HG03039 (cell line): ENCODE measurements around the gene CXCR6.

Experiments used
- ATAC-seq: cut with Tn5 transposase; IDR thresholded peaks from one replicate; pipeline ENCODE4 v1.9.1; 2021; ENCODE audit warnings: mild to moderate bottlenecking, moderate library complexity; ENCODE audit not compliant: unreplicated experiment

Gene CXCR6

DNA sequence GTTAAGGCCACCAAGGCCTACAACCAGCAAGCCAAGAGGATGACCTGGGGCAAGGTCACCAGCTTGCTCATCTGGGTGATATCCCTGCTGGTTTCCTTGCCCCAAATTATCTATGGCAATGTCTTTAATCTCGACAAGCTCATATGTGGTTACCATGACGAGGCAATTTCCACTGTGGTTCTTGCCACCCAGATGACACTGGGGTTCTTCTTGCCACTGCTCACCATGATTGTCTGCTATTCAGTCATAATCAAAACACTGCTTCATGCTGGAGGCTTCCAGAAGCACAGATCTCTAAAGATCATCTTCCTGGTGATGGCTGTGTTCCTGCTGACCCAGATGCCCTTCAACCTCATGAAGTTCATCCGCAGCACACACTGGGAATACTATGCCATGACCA lies 3.6 kb downstream of the CXCR6 start:
- no peak for ATAC-seq

DNA sequence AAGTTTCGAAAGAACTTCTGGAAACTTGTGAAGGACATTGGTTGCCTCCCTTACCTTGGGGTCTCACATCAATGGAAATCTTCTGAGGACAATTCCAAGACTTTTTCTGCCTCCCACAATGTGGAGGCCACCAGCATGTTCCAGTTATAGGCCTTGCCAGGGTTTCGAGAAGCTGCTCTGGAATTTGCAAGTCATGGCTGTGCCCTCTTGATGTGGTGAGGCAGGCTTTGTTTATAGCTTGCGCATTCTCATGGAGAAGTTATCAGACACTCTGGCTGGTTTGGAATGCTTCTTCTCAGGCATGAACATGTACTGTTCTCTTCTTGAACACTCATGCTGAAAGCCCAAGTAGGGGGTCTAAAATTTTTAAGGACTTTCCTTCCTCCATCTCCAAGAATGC lies 4.1 kb downstream of the CXCR6 start:
- no peak for ATAC-seq

- no peak for ATAC-seq
These were observed 5.1 kb downstream of the CXCR6 start for GRCh38 chr3:45948311-45948781.

DNA sequence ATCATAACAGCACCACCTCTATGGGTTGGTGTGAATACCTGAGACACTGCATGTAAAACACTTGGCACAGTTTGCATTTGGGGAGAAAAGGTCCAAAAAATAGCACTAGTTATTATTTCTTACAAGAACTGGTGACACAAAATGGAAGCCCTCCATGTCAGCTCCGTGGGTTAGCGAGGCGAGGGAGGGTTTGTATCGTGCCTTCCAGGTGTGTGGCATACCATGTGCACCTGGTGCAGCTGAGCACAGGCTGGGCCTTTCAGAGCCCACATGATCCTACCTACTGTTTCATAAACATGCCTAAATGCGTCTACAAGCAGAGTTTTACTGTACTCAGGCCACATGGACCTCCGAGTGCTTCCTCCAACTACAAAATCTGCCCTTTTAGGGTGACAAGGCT lies 5.6 kb downstream of the CXCR6 start:
- no peak for ATAC-seq

DNA sequence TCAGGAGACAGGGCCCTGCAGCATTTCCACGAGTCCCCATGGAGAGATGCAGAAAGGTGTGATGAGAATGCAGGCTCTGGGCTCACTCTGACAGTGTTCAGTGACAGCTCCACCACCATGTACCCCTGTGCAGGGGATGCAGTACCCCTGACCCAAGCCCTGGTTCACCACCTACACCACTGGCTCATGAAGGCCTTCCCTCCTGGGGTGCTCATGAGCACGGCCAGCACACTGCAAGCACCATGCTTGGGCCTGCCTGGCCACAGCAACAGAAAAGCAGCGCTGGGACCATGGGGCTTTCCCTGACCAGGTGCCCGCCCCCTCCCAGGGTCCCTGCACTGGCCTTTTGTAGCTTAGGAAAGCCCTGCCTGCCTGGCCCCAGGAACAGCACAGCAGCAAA lies 6.2 kb downstream of the CXCR6 start:
- no peak for ATAC-seq

GRCh38 chr3:45950131-45950530 lies 6.9 kb downstream of the CXCR6 start:
- no peak for ATAC-seq

DNA sequence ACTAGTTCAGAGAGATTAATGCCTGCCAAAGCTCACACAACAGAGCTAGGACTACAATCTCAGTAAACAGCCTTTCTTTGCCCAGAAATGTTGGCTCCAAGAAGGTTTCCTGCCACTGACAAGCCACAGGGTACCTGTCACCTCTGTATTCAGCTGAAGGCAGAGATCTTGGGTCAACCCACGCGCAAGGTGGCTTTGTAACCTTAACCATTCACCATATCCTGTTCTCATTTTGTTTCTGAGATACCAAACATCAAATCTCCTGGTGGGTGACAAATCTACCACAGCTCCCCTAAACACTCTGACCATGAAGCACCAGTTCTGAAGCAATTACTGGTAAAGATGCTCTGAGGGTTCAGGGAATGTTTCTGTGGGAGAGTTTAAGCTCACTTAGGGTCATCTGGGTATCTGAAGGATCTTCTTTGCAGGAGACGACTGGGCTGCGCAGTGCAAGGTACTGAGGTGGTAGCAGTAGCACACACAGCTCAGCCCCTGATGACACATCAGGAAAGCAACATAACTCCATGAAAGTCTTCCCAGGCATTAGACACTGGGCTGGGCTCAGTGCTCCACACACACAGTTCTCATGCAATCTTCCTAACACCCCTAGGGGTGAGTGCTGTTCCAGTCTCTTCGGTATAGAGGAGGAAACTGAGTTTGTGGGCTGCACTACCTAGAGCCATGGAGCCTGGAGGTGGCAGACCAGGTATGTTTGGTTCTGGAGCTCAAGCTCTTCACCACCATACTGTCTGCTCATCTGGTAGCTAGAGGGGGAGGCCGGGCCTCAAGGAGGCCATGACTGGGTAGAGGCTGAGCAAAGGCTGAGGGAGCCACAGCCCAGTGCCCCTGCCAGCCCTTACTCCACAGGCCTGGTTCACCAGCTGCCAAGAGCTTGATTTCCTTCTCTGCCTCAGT lies 7.7 kb downstream of the CXCR6 start:
- no peak for ATAC-seq

DNA sequence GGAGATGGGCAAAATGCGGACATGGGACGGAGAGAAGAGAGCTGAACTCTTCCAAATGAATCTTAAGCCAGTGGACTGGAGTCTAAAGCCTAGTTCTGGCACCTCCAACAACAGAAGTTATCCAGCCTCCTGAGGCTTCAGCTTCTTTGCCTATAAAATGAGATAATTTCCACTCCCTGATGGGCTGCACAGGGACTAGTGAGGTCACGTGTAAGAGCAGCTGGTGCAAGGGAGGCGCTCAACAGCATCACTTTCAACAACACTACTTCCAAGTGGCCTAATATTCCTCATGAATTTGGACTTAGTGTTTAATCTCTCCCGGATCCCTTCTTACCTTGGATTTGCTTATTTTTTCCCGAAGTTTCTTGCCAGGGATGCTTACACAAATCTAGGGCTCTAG lies 8.7 kb downstream of the CXCR6 start:
- ATAC-seq: no peak

DNA sequence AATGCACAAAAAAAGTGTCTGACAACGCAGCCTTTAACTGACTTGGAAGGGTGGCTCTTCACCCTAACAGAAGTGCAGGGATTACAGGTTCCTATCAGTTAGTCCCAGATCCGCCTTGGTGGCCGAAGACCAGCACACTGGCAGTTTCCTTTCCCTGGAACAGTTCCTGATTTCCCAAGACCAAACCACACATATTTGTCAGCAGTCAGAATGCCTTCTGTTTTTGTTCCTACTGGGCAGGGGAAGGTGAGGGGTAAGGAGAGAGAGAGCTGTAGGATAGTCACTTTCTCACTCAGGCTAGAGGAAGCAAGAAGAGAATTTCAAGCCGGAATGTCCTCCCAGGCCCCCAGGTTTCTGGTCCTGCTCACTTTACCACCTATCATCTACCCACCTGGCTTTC lies 9.2 kb downstream of the CXCR6 start:
- ATAC-seq: no peak

GRCh38 chr3:45953536-45953935 lies 10.3 kb downstream of the CXCR6 start:
- ATAC-seq: no peak

DNA sequence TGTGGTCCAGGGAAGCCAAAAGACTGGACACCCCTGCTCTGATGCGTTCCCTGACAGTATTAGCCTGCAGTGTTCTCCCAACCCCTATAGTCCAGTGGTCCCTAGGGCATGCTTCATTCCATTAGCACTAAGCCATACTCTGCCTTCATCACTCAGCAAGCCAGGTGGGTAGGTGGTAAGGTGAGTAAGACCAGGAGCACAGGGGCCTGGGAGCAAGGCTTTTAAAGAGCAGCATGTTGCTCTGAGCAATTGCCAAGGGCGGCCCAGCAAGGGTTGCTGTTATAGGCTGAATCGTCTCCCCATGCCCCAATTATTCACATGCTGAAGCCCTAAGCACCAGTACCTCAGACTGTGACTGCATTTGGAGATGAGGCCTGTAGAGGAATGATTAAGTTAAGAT lies 11.0 kb downstream of the CXCR6 start:
- no peak for ATAC-seq

- no peak for ATAC-seq
These were observed 11.9 kb downstream of the CXCR6 start for GRCh38 chr3:45955017-45955647.

- ATAC-seq: no peak
These were observed 12.4 kb downstream of the CXCR6 start for GRCh38 chr3:45955706-45956105.

GRCh38 chr3:45957586-45957985 lies 14.3 kb downstream of the CXCR6 start:
- no peak for ATAC-seq

DNA sequence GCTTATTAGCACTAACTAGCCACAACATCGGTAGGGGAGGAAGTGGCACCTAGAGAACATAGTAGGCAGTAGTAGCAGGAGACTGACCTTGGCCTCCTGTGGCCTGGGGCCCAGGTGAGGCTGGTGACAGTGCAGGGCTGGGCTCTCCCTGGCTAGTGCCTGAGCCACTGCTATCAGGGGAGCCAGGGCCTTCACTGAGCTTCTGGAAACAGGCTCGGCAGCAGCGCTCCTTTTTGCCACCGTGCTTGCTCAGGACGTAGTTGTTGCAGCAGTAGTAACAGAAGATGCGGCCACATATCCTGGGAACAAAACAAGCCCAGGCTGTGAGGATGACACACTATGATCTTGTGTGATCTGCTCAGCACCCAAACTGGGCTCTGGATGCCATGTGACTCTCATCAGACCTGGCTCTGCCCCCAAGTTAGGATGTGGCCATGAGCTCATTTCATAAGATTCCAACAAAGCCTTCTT lies 15.1 kb downstream of the CXCR6 start:
- no peak for ATAC-seq

GRCh38 chr3:45959201-45959600 lies 15.9 kb downstream of the CXCR6 start:
- ATAC-seq: no peak

DNA sequence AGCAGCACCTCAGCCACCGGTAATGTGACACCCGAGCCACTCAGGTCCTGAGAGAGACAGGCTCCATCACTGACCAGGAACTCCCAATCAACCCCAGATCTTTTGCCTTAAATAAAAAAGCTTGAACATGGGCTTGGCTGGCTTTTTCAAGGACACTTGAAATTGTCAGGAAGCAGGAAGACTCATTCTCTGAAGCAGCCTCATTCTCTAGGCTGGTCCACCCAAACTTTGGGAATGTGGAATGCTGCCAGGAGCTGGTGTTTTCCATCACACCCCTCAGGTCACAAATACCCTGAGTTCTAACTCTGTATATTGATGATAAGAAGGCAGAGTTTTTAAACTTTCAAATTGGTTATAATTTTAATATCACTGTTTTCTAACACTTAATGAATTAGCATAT lies 17.0 kb downstream of the CXCR6 start:
- no peak for ATAC-seq

DNA sequence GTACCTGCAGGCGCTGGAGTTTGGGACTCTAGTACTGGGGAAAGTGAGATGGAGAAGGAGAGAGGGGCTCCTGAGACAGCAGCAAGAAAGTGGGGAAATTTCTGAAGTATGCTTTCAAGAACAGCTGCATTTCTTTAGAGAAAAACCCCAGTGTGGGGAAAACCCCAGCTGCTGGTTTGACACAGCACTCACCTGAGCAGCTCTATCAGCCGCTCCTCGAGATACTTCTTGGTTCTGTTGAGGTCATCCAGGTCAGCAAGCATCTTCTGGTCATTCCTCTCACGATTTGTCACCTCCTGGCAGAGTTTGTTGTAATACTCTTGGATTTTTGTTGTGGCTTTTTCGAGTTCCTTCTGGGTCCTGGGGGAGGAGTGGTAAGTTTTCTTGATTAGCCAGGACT lies 18.8 kb downstream of the CXCR6 start:
- ATAC-seq: peak; percentile 45

GRCh38 chr3:45964139-45964538 lies 20.9 kb downstream of the CXCR6 start:
- peak; percentile 56 for ATAC-seq

GRCh38 chr3:45965253-45965652 lies 22.0 kb downstream of the CXCR6 start:
- ATAC-seq: no peak

DNA sequence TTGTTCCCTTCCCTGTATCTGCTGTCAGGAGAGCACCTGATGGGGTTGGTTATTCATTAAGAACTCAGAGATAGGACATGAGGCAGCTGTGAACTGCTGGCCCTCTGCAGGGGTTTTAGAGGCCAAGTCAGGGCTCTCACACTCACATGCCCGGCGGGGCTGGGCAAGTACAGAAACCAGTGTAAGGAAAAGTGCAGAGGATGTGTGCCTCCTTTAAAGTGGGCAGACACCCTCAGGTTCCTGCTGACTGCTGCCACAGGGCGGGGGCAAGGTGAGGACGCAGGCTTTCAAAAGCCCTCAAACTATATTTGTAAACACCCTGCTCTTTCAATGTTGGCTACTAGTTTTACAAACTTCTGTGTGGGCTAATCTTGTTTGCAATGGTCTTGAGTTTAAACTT lies 22.4 kb downstream of the CXCR6 start:
- no peak for ATAC-seq

- no peak for ATAC-seq
These were observed 23.1 kb downstream of the CXCR6 start for GRCh38 chr3:45966371-45966791.
